NCI-H1417 (cell line): Measurements from ENCODE around the gene CALML5.

Experiments used
- DNase-seq, 3 experiments: peaks; one replicate each; lab custom pipeline; 2025; lab: John Stamatoyannopoulos, UW

CALML5 gene

DNA sequence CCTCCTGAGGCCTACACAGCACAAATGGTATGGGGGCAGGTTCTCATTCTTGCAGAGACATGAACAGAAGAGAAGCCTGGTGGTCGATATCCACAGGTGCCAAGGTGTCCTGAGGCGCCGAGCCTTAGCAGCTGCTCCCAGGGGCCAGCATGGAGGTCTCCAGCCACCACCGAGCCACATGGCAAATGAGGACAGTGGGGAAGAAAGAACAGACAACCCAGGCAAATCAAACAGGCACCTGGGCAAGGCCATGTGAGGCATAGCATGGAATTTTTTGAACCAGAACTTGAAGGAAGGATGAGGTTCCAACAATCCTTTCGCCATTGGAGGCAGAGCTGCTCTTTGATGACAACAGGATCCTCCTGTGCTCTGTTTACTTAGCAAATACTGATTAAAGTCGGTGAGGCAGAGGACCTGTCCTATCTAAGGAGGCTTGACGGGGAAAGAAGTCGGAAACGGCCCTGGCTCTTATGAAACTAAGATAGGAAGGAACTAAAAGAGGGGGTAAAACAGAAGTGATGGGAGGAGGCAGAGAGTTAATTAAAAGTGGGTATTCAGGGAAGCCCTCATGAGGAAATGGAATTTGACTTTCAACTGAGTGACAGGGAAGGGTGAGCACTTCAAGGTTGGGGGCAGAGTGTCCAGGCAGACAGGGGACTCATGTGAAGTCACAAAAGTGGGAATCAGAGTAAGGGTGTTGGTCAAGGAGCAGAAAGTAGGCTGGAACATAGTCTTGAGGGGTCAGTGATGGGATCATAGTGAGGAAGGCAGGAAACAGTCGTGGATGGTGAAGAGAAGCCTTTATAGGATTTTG, 16.8 kb upstream of the CALML5 start:
- DNase-seq, result no peak

DNA sequence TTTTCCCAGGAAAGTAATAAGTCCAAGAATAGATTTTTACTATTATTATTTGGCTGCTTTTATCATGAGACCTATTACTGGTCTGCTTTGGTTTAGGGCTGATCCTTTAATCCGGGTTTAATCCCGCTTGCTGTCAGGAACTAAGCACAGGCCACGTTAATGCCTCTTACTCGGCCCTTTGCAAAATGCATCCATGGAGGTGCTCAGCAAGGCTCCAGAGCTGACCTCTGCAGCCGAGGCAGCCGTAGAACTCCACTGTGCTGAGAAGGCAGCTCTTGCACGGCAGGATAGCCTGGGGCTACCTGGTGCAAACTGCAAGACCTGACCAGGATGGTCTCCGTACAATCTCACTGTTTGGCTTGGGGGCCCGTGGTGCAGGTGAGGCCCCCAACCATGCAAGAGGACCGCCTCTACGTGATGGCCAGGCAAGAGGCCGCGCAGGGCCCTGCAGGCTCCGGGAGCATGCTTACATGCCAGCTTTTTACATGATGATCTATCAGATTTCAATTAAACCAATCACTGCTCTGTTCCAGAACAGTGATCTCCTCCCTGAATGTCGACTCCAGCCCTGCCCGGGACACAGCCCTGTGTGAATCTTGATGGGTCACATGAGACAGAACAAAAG, 15.0 kb upstream of the CALML5 start:
- no peak for DNase-seq

DNA sequence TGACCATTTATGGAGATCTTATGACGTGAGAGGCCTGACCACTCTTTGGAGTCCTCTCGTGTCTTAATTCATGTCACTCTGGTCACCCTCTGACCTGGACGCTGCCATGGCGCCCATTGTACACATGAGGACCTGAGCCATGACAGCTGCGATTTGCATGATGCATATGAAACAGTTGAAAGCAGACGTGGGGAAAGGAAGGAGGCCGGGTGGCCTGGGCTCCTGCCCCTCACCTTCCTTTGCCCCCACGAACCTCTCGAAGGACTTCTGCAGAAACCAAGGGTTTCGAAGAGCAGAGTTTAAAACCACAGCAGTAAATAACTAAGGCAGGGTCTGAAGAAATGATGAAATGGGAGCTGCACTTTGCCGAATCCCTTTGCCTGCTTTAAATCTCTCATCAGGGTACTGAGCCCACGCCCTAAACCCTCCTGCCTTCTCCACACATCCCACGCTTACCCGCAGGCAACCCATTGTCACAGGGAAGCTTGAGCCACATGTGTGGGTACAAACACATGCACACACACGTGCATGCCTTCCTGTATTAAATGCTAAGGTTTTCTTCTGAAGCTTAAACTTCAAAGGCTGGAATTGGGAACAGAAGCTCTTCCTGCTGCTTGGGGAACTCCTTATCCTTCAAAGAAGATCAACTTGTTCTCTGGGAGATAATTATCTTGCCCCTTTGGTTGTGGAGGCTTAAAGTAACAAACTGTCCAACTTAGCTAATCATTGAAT, 13.7 kb upstream of the CALML5 start:
- DNase-seq, result no peak

DNA sequence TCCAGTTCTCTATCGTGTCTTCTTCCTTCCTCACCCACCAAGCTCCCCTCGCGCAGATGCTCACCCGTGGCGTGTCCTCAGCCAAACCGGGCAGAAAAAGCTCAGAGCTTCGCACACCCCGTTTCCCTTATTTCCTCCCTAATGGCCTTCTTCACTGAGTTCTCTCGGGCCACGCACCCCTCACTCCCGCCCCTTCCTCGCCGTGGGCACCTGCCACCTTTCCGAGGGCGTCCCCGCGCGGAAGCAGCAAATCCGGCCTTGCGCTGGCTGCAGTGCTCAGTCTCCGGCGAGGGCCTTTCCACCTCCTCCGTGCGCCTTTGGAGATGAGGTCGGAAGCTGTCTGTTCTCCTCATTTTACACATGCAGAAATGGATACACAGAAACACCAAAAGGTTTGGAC, 13.0 kb upstream of the CALML5 start:
- no peak for DNase-seq

DNA sequence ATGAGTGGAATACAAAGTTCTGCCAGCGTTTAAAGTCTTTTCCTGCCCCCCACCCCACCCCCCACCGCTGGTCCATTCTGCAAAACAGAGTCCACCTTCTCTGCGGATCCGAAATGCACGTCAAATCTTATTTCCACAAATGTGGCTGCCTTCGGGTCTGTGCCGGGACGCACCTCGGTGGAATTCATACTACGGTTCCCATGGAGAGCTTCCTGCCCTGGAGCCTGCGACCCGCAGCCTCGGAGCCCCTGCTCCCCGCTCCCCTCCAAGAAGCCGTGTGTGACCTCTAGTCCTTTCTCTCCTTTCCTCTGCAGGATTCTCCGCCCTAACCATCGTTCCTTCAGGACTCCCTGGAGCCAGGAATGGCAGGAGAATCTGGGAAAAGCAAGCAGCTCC, 12.5 kb upstream of the CALML5 start:
- no peak for DNase-seq

DNA sequence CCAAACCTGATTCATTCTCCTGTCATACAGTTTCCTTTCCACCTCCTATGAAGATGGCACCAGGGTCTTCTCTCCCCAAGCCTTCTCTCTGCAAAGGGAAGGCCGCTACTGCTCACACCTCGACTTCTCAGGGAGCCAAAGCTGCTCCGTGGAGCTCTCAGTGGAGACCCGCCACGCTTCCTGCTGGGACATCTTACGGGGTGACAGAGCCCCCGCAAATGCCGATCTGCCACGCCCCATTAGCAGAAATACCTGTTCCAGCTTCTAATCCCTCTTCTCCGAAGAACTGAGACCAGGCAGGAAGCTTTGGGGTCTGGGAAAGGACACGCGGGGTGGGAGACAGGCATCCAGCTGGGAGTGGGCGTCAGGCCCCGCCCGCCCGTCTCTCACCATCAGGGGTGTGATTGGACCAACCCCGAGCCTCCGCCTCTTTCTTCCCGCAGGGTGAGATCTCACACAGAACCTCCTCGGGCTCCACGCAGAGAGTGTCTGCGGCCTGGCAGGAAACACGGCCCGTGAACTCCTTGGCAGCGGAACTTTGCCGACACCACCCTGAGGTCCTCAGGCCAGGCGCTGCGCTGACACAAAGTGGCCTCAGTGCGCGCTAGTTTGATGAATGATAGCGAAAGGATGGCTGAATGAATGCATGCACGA, 12.0 kb upstream of the CALML5 start:
- DNase-seq, result no peak

DNA sequence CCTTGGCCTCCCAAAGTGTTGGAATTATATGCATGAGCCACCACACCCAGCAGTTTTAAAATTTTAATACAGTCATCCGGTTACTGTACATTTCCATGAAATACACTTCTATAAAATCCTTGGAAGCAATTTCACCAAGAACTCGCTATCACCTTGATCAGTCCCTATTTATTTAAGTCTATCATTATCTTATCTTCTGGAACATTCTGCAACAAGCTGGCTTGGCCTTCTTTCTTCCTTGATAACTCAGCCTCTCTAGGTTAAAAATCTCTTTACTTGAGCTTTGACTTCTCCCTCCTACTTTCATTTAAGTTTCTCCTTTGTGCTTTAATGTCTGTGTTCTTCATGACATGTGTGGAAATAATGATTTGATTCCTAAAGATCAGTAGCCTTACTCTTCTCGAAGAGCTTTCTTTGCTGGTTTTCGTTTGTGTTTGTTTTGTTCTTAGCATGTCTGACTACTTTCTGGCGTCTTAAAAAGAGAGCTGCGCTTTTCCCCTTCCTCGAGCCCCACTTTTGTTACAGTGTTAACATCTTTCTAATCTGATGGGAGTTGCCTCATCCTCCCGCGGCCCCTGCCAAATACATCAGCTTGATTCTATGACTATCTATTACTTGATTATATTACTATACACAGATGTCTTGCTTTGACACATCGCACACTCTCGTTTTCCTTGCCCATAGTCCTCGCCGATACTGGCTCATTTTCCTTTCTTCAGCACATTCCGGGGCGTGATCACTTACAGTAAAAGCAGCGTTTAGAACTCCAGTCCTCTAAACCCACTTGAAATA, 11.1 kb upstream of the CALML5 start:
- no peak for DNase-seq

DNA sequence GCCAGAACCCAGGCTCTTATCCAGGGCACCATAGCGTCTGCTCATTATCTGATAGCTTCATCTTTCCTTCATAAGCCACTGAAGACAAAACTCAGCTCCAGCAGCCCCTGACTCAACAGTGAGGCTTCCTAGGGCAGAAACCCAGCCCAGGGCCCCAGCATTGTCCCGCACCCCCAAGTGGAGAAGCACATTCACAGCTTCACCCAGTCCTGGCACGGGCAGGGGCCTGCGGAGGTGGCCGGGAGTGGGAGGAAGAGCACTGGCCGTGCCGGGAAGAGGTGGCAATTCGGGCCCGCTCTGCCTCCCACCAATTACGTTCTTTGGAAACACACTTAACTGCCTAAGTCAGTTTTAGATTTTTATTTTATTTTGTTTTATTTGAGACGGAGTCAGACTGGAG, 10.3 kb upstream of the CALML5 start:
- no peak for DNase-seq

DNA sequence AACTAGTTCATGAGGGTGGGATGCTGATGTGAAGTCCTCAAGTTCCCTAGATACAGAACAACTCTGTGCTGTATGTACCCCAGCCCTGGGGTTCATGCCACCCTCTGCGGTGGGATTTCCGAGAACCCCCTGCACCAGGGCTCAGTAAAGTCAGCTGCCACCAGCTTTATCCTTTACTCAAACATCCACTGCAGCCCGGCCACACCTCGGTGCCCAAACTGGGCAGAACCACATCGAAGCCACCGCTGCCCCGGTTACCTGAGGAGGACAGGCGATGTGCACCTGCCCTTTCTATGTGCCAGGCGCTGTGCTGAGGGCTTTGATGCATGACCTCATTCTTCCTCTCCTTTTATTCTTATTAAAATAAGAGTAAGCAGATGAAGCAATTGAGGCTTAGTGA, 9.9 kb upstream of the CALML5 start:
- DNase-seq, result no peak

DNA sequence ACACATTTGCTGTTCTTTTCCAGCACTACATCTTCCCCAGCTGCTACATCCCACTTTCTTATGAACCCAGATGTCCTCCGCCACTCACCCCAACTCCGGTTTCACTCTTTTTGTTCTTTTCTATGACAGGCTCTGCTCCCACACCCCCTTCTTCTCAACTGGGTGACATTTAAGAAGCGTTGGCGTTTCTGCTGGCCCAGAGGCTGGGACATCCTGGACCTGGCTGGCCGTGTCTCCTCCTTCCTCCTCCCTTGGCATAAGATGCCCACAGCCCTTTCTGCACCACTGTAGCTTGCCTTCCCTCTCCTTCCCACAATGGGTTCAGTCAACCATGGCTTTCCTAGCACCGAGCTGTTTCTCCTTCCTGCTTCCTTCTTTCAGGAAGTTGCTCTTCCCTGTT, 9.4 kb upstream of the CALML5 start:
- DNase-seq, result no peak

DNA sequence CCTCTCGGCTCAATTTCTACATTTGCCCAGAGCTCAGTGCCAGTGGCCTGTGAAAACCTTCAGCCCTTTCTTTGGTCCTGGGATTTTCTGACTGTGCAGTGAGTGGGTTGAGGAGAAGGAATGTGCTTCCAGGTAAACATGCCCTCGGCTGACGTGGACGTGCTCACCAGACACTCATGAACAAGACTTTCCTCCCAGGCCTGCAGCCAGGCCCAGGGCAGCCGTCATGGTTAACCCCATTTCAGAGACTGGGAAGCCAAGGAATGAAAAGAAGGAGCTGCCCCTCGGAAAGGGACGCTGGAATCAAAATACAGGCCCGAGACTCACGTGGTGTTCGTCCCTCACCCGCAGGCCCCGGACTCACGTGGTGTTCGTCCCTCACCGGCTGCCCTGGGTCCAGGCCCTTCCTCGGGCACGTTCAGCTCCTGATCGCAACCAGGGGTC, 8.8 kb upstream of the CALML5 start:
- DNase-seq, result no peak

DNA sequence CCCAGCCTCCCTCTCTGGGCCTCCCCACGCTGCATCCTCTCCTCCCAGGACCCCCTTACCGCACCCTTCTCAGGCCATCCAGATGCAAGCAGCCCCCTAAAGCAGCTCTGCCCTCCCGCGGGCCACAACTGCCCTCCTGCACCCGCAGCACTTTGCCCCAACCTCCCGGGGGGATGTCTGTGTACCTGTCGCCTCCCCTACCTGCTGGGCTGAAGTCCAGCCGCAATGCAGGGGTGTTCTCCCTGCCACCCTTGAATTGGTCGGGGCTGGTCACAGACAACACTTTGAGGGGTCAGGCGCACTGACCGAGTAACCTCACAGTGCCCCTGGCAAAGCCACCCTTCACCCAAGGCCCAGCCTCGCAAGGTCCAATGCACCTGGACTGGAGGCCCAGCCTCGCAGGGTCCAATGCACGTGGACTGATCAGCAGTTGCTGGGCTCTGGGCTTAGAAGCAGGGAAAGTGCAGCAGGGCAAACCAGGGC, 8.3 kb upstream of the CALML5 start:
- DNase-seq, result no peak

DNA sequence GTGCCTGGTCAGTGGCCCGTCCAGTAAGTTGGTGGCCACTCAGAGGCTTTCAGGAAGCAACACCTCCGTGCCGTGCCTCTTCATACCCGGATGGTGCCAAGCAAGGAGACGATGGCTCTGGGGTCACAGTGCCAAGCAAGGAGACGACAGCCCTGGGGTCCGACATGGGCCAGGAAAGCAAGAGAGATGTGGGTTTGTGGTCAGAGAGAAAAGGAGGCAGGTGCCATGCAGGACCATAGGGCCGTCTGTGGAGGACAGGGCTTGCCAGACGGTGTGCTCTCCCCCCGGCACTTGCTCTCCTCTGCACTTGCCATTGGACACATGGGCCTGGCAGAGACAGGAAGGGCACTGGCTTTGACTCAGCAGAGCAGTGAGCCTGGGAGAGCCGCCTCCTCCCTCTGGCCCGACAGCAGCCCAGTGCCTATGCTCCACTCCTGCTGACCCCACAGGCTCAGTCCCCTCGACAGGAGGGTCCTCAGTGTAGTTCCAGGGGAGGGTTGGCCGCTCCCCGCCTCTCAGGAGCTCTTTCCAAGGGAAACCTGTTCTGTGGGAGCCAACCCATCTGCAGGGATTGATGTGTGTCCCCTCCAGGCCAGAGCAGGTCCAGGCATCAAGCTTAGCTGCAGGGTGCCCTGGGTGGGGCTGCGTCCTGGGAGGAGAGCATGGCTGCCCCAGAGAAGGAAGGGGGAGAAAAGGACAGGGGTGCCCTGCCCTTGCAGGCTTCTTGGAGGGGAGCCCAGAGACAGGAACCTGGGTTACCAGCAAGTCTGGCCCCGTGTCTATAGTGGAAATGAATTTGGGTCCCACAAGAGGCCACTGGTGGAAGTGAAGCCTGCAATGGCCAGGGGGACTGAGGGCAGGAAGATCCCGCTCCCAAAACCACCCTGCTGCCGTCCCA, 7.6 kb upstream of the CALML5 start:
- no peak for DNase-seq

DNA sequence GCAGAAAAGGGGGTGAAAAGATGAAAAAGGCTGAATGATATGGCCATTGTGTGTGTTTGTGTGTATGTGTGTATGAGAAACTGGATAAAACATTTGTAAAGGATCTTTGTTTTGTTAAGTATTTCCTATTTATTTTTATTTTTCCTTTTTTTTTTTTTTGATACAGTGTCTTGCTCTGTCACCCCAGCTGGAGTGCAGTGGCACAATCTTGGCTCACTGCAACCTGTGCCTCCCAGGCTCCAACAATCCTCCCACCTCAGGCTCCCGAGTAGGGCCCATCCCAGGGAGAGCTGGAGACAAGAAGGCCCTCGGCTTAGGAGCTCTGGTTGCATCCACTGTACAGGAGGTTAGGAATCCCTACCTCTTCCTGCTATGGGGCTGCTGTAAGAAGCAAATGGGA, 6.9 kb upstream of the CALML5 start:
- DNase-seq, result no peak

DNA sequence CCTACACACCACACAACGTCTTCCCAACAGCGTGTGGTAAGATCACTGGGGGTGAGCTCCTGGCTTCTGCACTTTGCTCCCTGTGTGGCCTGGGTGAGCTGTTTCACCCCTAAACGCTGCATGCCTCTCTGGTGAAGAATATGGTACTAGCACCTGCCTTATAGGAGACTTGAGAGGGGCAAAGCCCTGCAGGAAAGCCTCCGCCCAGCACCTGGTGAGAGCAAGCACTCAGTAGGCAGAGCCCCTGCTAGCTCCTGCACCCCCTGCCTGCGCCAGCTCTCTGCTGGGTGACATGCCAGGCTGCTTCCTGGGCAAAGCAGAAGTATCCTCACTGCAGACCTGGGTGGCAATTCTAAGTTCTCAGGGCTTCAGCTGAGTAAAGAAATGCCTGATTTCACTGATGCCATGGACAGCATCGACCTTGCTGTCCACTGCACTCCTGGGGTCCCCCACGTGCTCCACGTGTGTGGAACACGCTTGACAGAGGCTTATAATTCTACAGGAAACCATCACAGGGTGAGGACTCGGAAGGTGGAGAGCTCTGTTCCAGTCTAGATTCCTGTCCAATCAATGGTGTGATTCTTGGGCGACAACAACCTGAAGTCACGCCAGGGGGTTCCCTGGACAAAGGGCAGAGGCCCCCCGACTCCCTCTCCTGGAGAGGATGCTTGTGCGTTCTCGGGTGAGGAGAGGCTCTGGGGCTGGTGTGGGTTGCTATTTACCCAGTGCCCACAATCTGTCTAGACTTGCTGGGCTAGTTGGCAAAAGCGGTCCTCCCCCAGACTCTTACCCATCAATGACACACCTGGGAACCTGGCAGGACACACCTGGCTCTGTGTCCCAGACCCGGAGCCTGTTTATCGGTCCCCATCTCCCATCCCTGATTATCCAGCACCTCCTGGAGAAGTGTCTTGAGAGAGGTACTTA, 5.0 kb upstream of the CALML5 start:
- peak in 2 of 3 experiments; percentile 61 to 69 for DNase-seq

DNA sequence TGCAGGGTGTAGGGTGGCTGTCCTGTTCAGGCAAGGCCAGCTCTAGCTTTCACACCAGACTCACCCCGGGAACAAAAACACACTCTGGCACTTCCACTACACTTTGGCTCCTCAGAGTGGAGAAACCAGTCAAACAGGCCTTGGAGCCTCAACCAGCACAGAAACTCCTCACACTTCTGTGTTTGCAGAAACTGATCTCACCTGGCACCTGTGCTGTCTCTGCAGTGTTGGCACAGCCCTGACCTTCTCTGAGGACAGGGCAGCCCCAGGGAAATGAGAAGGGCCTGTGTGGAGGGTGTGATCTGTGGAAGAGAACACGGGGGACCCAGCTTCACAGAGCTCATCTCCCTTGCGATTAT, 4.1 kb upstream of the CALML5 start:
- peak in 2 of 3 experiments; percentile 31 to 75 for DNase-seq

DNA sequence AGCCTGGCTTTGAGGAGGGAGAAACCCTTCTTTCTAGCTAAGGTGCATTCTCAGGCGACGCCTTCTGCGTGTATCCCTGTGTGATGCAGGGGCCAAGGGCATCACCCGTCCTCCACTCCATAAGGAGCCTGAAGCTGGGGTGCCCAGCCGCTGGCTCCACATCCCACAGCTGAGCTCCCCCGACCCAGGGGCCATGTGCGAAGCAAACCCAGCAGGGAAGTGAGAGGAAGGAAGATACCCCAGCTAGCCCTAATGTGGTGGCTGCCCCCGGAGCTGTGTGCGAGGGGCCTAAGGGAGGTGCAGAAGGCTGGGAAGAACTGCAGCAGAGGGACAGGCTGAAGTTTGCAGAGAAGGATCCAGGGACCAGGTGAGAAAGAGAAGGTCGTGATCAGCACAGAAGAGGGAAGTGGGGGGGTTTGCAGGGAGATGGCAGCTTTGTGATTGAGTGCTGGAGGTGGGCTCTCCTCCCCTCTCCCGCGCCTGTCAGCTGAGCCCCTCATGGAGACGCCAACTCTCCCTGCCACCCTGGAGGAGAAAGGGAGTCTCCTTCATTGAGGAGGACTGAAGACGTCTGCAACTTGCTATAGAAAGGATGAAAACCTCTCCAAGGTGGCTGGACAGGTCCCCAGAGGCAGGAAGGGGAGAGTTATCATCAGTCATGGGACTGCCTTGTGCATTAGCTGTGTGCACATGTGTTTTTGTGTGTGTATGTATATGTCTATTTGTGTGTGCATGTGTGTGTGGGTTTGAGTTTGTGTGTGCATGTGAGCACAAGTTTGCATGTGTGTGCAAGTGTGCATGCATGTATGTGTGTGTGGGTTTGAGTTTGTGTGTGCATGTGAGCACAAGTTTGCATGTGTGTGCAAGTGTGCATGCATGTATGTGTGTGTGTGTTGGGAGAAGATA, 3.5 kb upstream of the CALML5 start:
- no peak for DNase-seq

DNA sequence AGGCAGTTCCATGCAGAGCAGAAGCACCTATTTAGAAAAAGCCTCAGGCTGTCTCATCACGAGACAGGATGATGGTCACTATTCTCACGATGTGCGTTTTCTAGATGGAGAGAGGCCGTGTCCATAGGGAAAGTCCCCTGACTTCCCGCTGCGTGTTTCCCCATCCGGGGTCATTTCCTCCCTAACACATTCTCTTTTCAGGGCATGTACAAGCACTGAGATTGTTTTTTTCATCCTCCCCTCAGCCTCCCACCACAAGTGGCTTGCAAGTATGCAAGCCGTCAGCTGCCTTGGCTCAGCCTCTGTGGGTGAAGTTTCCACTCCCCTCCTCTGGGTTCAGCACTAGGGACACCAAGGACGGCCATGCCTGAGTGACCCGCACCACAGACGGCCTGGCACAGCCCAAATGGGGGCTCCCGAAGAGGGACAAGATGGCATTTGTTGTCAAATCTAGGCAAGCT, 2.7 kb upstream of the CALML5 start:
- no peak for DNase-seq
